ENCODE results near the gene BPNT1.

DNA sequence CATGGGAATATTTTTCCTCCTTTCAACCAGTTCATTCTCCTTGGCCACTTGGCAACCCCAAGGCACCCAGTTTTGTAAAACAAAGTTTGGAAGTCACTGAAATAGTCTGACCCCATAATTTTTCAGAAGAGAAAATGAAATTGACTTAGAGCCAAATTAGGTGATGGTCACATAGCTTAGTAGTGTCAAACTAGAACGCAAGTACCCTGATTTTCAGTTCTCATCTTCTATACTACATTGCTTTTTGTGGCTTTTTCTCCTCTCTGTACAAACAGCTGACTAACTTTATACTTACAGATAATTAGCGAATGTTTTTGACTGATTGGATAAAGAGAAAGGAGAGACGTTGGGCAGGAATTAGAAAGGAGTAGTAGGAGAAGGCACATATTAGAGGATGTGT lies 37.5 kb upstream of the BPNT1 start:
- TF ChIP-seq, protein P1, sequence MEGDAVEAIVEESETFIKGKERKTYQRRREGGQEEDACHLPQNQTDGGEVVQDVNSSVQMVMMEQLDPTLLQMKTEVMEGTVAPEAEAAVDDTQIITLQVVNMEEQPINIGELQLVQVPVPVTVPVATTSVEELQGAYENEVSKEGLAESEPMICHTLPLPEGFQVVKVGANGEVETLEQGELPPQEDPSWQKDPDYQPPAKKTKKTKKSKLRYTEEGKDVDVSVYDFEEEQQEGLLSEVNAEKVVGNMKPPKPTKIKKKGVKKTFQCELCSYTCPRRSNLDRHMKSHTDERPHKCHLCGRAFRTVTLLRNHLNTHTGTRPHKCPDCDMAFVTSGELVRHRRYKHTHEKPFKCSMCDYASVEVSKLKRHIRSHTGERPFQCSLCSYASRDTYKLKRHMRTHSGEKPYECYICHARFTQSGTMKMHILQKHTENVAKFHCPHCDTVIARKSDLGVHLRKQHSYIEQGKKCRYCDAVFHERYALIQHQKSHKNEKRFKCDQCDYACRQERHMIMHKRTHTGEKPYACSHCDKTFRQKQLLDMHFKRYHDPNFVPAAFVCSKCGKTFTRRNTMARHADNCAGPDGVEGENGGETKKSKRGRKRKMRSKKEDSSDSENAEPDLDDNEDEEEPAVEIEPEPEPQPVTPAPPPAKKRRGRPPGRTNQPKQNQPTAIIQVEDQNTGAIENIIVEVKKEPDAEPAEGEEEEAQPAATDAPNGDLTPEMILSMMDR (IDR thresholded peaks at IDR 0.05), result no peak
- TF ChIP-seq POLR2A (IDR thresholded peaks at IDR 0.05) (no peak), EP300 (IDR thresholded peaks at IDR 0.05) (no peak)
